ENCODE results near the gene ZNF48. TPM values are rescaled to one million over a fixed set of nuclear protein-coding genes. Genes with fewer than 3 reads are reported as not detected.
A peak's percentile ranks its signal among the peaks of the same experiment; 100 is the strongest.

Gene ZNF48
- total RNA-seq, 4 donors from 2014 or later = 2.8 to 5.9 (median 4.5) TPM

GRCh38 chr16:30446203-30446595, 51.0 kb downstream of the ZNF48 start:
- peaks cover 9 to 36% (median 18%) of the 10 kb centered on the region in 3 donors for H3K4me1 ChIP-seq
- DNase-seq = no peak
- WGBS, 2 donors = 78 to 80% methylated on average over 9 to 10 of the region's 10 CpGs
- peak overlapping the region; percentile 89 to 96 (median 93) for H3K27ac ChIP-seq
- TF ChIP-seq POLR2A (IDR thresholded peaks at IDR 0.05) = no peak
- no peak for TF ChIP-seq CTCF (IDR thresholded peaks at IDR 0.05)
- H3K4me3 ChIP-seq = peak overlapping the region; percentile 78 to 91 (median 88)
- H3K9me3 ChIP-seq = no peaks in the 10 kb centered on the region
- H3K27me3 ChIP-seq = no peaks in the 10 kb centered on the region
- peaks cover 0 to 19% (median 5%) of the 10 kb centered on the region in 3 donors for H3K36me3 ChIP-seq
- intact Hi-C loops (cut with DNase I) = loop anchor here (5.0 kb wide), 1 partner anchor 81 kb away; the partner anchor contains the start of gene ZNF768

DNA sequence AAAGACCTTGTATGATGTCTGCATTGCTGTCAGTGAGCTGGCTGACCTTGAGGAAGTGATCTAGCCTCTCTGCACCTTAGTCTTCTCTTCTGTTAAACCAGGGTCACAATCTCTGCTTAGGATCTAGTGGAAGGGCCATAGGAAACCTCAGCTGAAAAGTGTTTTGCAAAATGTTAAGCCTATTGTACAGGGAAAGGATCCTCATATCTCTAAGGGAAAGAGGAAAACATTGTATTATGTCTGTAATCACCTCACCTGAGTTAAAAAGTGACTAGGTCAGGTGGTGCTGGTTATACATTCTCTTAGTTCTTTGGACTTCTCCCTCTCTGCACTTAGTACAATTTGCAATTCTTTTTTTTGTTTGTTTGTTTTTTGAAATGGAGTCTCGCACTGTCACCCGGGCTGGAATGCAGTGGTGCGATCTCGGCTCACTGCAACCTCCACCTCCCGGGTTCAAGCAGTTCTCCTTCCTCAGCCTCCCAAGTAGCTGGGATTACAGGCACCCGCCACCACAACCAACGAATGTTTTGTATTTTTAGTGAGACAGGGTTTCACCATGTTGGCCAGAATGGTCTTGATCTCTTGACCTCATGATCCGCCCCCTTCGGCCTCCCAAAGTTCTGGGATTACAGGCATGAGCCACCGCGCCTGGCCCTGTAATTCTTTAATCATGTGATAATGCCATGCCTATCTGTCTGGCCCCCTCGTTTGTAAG, 52.4 kb downstream of the ZNF48 start:
- no peak for DNase-seq
- no peak overlapping the region for H3K4me3 ChIP-seq
- H3K27me3 ChIP-seq = no peaks in the 10 kb centered on the region
- intact Hi-C loops (cut with DNase I) = loop anchor here (5.0 kb wide), 1 partner anchor 80 kb away; the partner anchor contains the start of gene ZNF768
- no peak for TF ChIP-seq CTCF (IDR thresholded peaks at IDR 0.05)
- no peak for TF ChIP-seq POLR2A (IDR thresholded peaks at IDR 0.05)
- peaks cover 0 to 15% (median 5%) of the 10 kb centered on the region in 3 donors for H3K36me3 ChIP-seq
- 88 to 89% methylated on average over 12 of the region's 12 CpGs for WGBS, 2 donors
- H3K9me3 ChIP-seq = no peaks in the 10 kb centered on the region
- H3K27ac ChIP-seq = no peak overlapping the region
- H3K4me1 ChIP-seq = peaks cover 9 to 35% (median 18%) of the 10 kb centered on the region in 3 donors

GRCh38 chr16:30449116-30449435, 53.9 kb downstream of the ZNF48 start:
- Histone ChIP-seq H3K36me3 (peaks cover 0 to under 1% (median 0%) of the 10 kb centered on the region in 3 donors), H3K27me3 (no peaks in the 10 kb centered on the region), H3K4me3 (no peak overlapping the region), H3K4me1 (peaks cover 9 to 21% (median 15%) of the 10 kb centered on the region in 3 donors), H3K9me3 (no peaks in the 10 kb centered on the region), H3K27ac (no peak overlapping the region)
- TF ChIP-seq POLR2A (IDR thresholded peaks at IDR 0.05) (no peak), CTCF (IDR thresholded peaks at IDR 0.05) (no peak)
- intact Hi-C loops (cut with DNase I) = loop anchor here (5.0 kb wide), 1 partner anchor 78 kb away; the partner anchor contains the start of gene ZNF768
- DNase-seq = no peak
- 73 to 89% methylated on average over 3 of the region's 3 CpGs for WGBS, 2 donors

Small RNA genes within 50 kb of the gene (small RNA-seq; reads per million reads assigned to genes)
- gene RF00406 = 0.50 to 2.3 (median 0.56) reads per million in 4 donors

Other genes starting within 250 kb of the ZNF48 start
- 10 to 100 TPM in 3 of 4 donors, 1 to 10 TPM in 1; 9.5 to 29.1 (median 23.2) TPM for gene CORO1A, start 211.8 kb upstream of the ZNF48 start, total RNA-seq
- gene BOLA2B, start 201.8 kb upstream of the ZNF48 start, total RNA-seq = 100 to 1,000 TPM; 190 to 623 (median 313) TPM
- gene SLX1A, start 201.5 kb upstream of the ZNF48 start, total RNA-seq = 10 to 100 TPM; 31.9 to 51.1 (median 46.5) TPM
- 10 to 100 TPM in 2 of 4 donors, 1 to 10 TPM in 2; 1.1 to 17.2 (median 7.3) TPM for gene SULT1A3, start 196.2 kb upstream of the ZNF48 start, total RNA-seq
- gene NPIPB13, start 146.9 kb upstream of the ZNF48 start, total RNA-seq = 1 to 10 TPM in 2 of 4 donors, under 1 TPM in 1, not detected in 1; 0.94 to 4.2 (median 2.4) TPM
- 10 to 100 TPM; 21.9 to 38.0 (median 28.5) TPM for gene CD2BP2, start 40.1 kb upstream of the ZNF48 start, total RNA-seq
- 10 to 100 TPM; 21.9 to 33.9 (median 26.1) TPM for gene TBC1D10B, start 24.9 kb upstream of the ZNF48 start, total RNA-seq
- gene MYL11, start 20.6 kb upstream of the ZNF48 start, total RNA-seq = not detected
- gene SEPTIN1, start 12.9 kb upstream of the ZNF48 start, total RNA-seq = 1 to 10 TPM; 1.2 to 7.1 (median 2.7) TPM
- 10 to 100 TPM in 1 of 4 donors, 1 to 10 TPM in 3; 3.7 to 15.1 (median 7.0) TPM for gene ZNF771, start 12.2 kb downstream of the ZNF48 start, total RNA-seq
- 10 to 100 TPM in 3 of 4 donors, 1 to 10 TPM in 1; 7.4 to 28.6 (median 22.7) TPM for gene DCTPP1, start 34.6 kb downstream of the ZNF48 start, total RNA-seq
- 10 to 100 TPM; 17.7 to 23.5 (median 19.7) TPM for gene SEPHS2, start 50.5 kb downstream of the ZNF48 start, total RNA-seq
- 1 to 10 TPM; 1.3 to 4.4 (median 2.4) TPM for gene ITGAL, start 77.3 kb downstream of the ZNF48 start, total RNA-seq
- 10 to 100 TPM; 13.6 to 24.5 (median 20.6) TPM for gene ZNF768, start 131.1 kb downstream of the ZNF48 start, total RNA-seq
- gene ZNF747, start 139.4 kb downstream of the ZNF48 start, total RNA-seq = 10 to 100 TPM in 1 of 4 donors, 1 to 10 TPM in 3; 7.2 to 12.4 (median 8.3) TPM
- 1 to 10 TPM; 4.7 to 8.3 (median 7.2) TPM for gene ZNF764, start 163.0 kb downstream of the ZNF48 start, total RNA-seq
- 10 to 100 TPM in 2 of 4 donors, 1 to 10 TPM in 2; 5.4 to 15.3 (median 10.2) TPM for gene ZNF688, start 176.3 kb downstream of the ZNF48 start, total RNA-seq
- 10 to 100 TPM in 1 of 4 donors, 1 to 10 TPM in 3; 2.7 to 10.9 (median 5.6) TPM for gene ZNF785, start 190.3 kb downstream of the ZNF48 start, total RNA-seq
- gene ZNF689, start 215.0 kb downstream of the ZNF48 start, total RNA-seq = 1 to 10 TPM; 2.0 to 6.7 (median 3.8) TPM

Measured in esophagus squamous epithelium (tissue), 5 donors.